Naive thymus-derived CD4-positive, alpha-beta T cell (primary cell): ENCODE measurements around the gene LLGL2. TPM values are rescaled to one million over a fixed set of nuclear protein-coding genes. Genes with fewer than 3 reads are reported as not detected.

ENCODE experiments used
- ATAC-seq: fragments of 150-1000 bp; cut with Tn5 transposase; 2 replicates; pipeline ENCODE4 v1.10.0; 2021; ENCODE audit warnings: mild to moderate bottlenecking, moderate library complexity
- CTCF ChIA-PET: fragments of 350-600 bp; sonication (Branson Sonifier 250); formaldehyde crosslinking; loops from one replicate; lab custom pipeline; 2021; ENCODE audit warnings: antibody characterized with exemption; lab: Charles Lee
- POLR2A ChIA-PET: fragments of 350-600 bp; sonication (Branson Sonifier 250); formaldehyde crosslinking; loops from one replicate; lab custom pipeline; 2021; ENCODE audit warnings: antibody characterized with exemption, inconsistent platforms; lab: Charles Lee
- DNase-seq, 9 donors: peaks; one replicate each; pipeline versions ENCODE4 v3.0.0 to v3.0.0-alpha.2; 2020 to 2022; ENCODE audit warnings: mixed read lengths in 1 of 9
- H3K27ac ChIP-seq: one replicate; pipeline ENCODE4 v1.7.0; 2013; ENCODE audit warnings: mild to moderate bottlenecking, low read depth, low read length, moderate library complexity
- H3K27me3 ChIP-seq, 2 donors: one replicate each; pipeline ENCODE4 v1.7.0; 2013; ENCODE audit warnings: low read length in 2 of 2, mild to moderate bottlenecking in 2 of 2, moderate library complexity in 2 of 2; ENCODE audit not compliant: control insufficient read depth in 2 of 2, insufficient read depth in 2 of 2
- H3K36me3 ChIP-seq, 3 experiments: 1 replicate in 2 of 3; 2 replicates in 1 of 3; pipeline ENCODE4 v1.7.0; 2013; ENCODE audit warnings: low read length in 3 of 3, mild to moderate bottlenecking in 3 of 3, moderate library complexity in 1 of 3; ENCODE audit not compliant: insufficient read depth in 3 of 3, control insufficient read depth in 2 of 3
- H3K4me1 ChIP-seq, 2 donors: one replicate each; pipeline ENCODE4 v1.7.0; 2013; ENCODE audit warnings: low read length in 2 of 2, mild to moderate bottlenecking in 2 of 2, moderate library complexity in 1 of 2; ENCODE audit not compliant: control insufficient read depth in 2 of 2, insufficient read depth in 2 of 2
- H3K4me3 ChIP-seq: 2 replicates; pipeline ENCODE4 v1.7.0; 2013; ENCODE audit warnings: mild to moderate bottlenecking, low read length
- H3K9me3 ChIP-seq, 3 experiments: 1 replicate in 2 of 3; 2 replicates in 1 of 3; pipeline ENCODE4 v1.7.0; 2013; ENCODE audit warnings: low read length in 3 of 3; ENCODE audit not compliant: control insufficient read depth in 2 of 3
- H3K27ac Mint-ChIP-seq, 9 donors: one replicate each; pipeline ENCODE4 v1.8.0; 2020 to 2022; ENCODE audit warnings: mixed read lengths in 9 of 9, mild to moderate bottlenecking in 8 of 9, moderate library complexity in 5 of 9, inconsistent platforms in 2 of 9
- H3K27me3 Mint-ChIP-seq, 5 donors: one replicate each; pipeline ENCODE4 v1.8.0; 2021 to 2022; ENCODE audit warnings: mixed read lengths in 5 of 5, mild to moderate bottlenecking in 1 of 5
- H3K36me3 Mint-ChIP-seq, 5 donors: one replicate each; pipeline ENCODE4 v1.8.0; 2020 to 2022; ENCODE audit warnings: mixed read lengths in 5 of 5, mild to moderate bottlenecking in 3 of 5, inconsistent platforms in 1 of 5
- H3K4me1 Mint-ChIP-seq, 7 donors: one replicate each; pipeline ENCODE4 v1.8.0; 2020 to 2022; ENCODE audit warnings: mixed read lengths in 7 of 7, mild to moderate bottlenecking in 3 of 7, inconsistent platforms in 1 of 7
- H3K4me3 Mint-ChIP-seq, 10 donors: one replicate each; pipeline ENCODE4 v1.8.0; 2020 to 2022; ENCODE audit warnings: mild to moderate bottlenecking in 10 of 10, mixed read lengths in 10 of 10, moderate library complexity in 6 of 10, inconsistent platforms in 2 of 10
- H3K9me3 Mint-ChIP-seq, 11 donors: one replicate each; pipeline ENCODE4 v1.8.0; 2020 to 2022; ENCODE audit warnings: mixed read lengths in 11 of 11, mild to moderate bottlenecking in 4 of 11, inconsistent platforms in 1 of 11, moderate library complexity in 1 of 11
- intact Hi-C, 2 donors: fragments of 100-400 bp; cut with micrococcal nuclease; formaldehyde crosslinking; loops; one replicate each; pipeline ENCODE4 v1.15.1; 2023
- polyA plus RNA-seq, 2 donors: library from polyadenylated mRNA; unstranded; fragments of 300-500 nt; fragmentation: Illumina TruSeq; gene quantifications; one replicate each; pipeline ENCODE4 v1.2.3, GENCODE V29; 2021
- total RNA-seq, 6 experiments: library from RNA in 5 of 6; stranded (reverse) in 5 of 6; gene quantifications; 1 replicate in 5 of 6; 2 replicates in 1 of 6; pipeline ENCODE4 v1.2.3 and lab custom pipeline; 2021 to 2026

LLGL2 gene
- total and polyA plus RNA-seq, 7 experiments from 2014 or later, result 9.2 to 55.7 (median 26.5) TPM

DNA sequence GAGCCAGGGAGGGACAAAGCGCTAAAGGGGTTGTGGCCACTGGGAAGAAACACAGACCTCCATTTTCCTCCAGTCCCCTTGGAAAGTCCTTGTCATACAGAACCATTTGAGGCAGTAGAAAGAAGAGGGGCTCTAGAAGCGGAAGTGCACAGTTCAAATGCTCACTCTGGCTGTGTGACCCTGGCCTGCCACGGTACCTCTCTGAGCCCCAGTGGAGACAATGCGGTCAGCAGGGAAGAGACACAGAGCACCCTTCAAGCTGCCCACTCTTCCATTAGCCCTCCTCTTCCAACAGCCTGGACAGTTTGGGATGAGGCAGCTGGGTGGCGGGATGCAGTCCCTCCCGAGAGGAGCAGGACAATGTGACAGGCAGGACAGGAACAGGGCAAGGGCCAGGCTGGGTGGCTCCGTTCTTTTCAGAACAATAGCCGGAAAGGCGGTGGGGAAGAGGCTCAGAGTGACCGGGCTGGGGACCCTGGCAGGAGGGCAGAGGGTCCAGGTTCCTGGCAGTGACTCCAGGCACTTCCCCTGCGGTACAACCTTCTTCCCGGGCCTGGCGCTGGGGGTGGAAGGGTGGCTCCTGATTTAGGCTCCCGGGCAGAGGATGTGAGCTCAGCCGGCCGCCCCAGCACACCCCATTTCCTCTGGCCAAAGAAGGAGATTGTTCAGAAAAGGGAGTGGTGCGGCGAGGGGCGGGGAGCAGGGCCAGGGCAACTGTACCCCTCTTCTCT, 15.8 kb upstream of the LLGL2 start:
- DNase-seq (no peak), ATAC-seq (no peak)
- intact Hi-C loops, result no loop called here
- no peaks in the 10 kb centered on the region for H3K4me1 ChIP-seq
- Mint-ChIP-seq H3K9me3 (no peaks in the 10 kb centered on the region), H3K4me1 (peaks cover 0 to 2% (median 0%) of the 10 kb centered on the region in 7 donors), H3K27ac (peak overlapping the region in 1 of 9 donors; percentile 10), H3K4me3 (no peak overlapping the region), H3K27me3 (peaks cover 0 to 14% (median 0%) of the 10 kb centered on the region in 5 donors), H3K36me3 (no peaks in the 10 kb centered on the region)
- H3K27ac ChIP-seq, result no peak overlapping the region
- POLR2A ChIA-PET, result interaction anchor here (0.9 kb wide), 1 partner anchor 8 kb away, joined by 3 read pairs; no protein-coding TSS in a partner anchor
- no peaks in the 10 kb centered on the region for H3K27me3 ChIP-seq
- no peaks in the 10 kb centered on the region for H3K36me3 ChIP-seq
- CTCF ChIA-PET, result interaction anchor here (1.1 kb wide), 1 partner anchor 53 kb away, joined by 3 read pairs; the partner anchor contains the start of gene TMEM94
- no peak overlapping the region for H3K4me3 ChIP-seq
- no peaks in the 10 kb centered on the region for H3K9me3 ChIP-seq

DNA sequence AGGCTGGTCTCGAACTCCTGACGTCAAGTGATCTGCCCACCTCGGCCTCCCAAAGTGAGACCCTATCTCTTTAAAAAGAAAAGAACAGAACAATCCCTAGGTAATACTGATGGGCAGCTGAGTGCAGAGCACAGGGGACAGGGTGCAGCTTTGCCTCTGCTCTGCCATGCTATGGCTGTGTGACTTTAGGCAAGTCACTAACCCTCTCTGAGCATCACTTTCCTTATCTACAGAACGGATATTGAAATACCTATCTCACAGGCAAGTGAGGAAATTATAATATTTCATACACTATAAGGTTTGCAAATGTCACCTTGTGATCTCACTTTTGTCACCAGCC, 14.3 kb upstream of the LLGL2 start:
- H3K27ac Mint-ChIP-seq, result no peak overlapping the region
- H3K27me3 Mint-ChIP-seq, result peaks cover 0 to 14% (median 0%) of the 10 kb centered on the region in 5 donors
- DNase-seq (no peak), ATAC-seq (no peak)
- no peaks in the 10 kb centered on the region for H3K36me3 Mint-ChIP-seq
- peaks cover 0 to 2% (median 0%) of the 10 kb centered on the region in 7 donors for H3K4me1 Mint-ChIP-seq
- H3K4me3 ChIP-seq, result no peak overlapping the region
- intact Hi-C loops, result no loop called here
- no peaks in the 10 kb centered on the region for H3K27me3 ChIP-seq
- no peaks in the 10 kb centered on the region for H3K9me3 ChIP-seq
- ChIA-PET POLR2A (interaction anchor here (0.7 to 1.2 kb wide), 2 partner anchors 15 to 218 kb away, joined by 3 to 4 read pairs; partner anchors contain the start of gene LLGL2), CTCF (no interaction called here)
- no peaks in the 10 kb centered on the region for H3K9me3 Mint-ChIP-seq
- H3K4me3 Mint-ChIP-seq, result no peak overlapping the region
- no peaks in the 10 kb centered on the region for H3K36me3 ChIP-seq
- no peak overlapping the region for H3K27ac ChIP-seq
- H3K4me1 ChIP-seq, result no peaks in the 10 kb centered on the region

DNA sequence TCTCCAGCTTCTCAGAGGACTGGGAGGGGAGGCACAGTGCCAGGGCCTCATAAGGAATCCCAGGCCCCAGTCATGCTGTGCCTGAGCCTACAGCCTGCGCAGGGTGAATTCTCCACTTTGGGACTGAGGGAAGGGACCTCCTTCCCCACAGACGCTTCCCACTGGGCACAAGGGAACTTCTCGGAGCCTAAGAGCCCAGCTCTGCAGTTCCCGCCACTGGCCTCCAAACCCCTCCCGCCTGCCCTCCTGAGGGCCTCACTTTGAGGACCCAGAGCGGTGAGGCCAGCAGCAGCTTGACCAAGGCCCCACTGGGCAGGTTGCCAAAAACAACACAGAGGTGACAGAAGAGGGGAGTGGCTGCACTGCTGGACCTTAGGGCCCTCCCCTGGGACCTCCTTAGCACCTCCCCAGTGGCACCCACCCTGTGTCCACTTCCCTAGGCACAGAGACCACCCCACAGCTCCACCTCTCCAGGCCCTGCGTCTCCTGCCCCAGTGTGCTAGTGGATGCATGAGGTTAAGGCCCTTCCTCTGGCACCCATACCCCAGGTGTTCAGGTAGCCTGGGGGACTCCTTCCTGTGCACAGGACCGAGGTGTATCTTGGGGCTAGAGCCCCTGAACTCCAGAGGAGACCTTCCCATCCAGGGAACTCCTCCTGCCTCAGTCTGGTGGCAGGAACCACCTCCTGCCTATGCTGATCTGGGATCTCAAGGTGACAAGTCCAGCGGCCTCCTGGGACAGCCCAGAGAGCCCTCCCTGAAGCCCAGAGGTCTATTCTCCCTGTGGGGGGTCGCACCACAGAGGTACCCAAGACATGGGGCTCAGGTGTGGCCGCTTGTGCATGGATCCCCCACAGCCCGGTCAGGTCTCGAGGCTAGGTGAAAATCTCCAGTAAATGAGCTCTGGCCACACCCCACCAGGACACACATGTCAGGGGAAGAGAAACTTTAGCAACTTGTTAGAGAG, 13.6 kb upstream of the LLGL2 start:
- H3K4me3 Mint-ChIP-seq, result no peak overlapping the region
- CTCF ChIA-PET, result interaction anchor here (1.9 kb wide), 1 partner anchor 83 kb away, joined by 4 read pairs; no protein-coding TSS in a partner anchor
- peaks cover 0 to 2% (median 0%) of the 10 kb centered on the region in 7 donors for H3K4me1 Mint-ChIP-seq
- H3K9me3 Mint-ChIP-seq, result no peaks in the 10 kb centered on the region
- intact Hi-C loops, result no loop called here
- peaks cover 0 to 14% (median 0%) of the 10 kb centered on the region in 5 donors for H3K27me3 Mint-ChIP-seq
- no peak for ATAC-seq
- POLR2A ChIA-PET, result interaction anchor here (1.2 kb wide), 1 partner anchor 14 kb away, joined by 3 read pairs; the partner anchor contains the start of gene LLGL2
- no peaks in the 10 kb centered on the region for H3K9me3 ChIP-seq
- DNase-seq, result no peak
- H3K4me1 ChIP-seq, result no peaks in the 10 kb centered on the region
- no peak overlapping the region for H3K27ac ChIP-seq
- no peaks in the 10 kb centered on the region for H3K27me3 ChIP-seq
- H3K36me3 ChIP-seq, result no peaks in the 10 kb centered on the region
- H3K27ac Mint-ChIP-seq, result no peak overlapping the region
- H3K4me3 ChIP-seq, result no peak overlapping the region
- H3K36me3 Mint-ChIP-seq, result no peaks in the 10 kb centered on the region

DNA sequence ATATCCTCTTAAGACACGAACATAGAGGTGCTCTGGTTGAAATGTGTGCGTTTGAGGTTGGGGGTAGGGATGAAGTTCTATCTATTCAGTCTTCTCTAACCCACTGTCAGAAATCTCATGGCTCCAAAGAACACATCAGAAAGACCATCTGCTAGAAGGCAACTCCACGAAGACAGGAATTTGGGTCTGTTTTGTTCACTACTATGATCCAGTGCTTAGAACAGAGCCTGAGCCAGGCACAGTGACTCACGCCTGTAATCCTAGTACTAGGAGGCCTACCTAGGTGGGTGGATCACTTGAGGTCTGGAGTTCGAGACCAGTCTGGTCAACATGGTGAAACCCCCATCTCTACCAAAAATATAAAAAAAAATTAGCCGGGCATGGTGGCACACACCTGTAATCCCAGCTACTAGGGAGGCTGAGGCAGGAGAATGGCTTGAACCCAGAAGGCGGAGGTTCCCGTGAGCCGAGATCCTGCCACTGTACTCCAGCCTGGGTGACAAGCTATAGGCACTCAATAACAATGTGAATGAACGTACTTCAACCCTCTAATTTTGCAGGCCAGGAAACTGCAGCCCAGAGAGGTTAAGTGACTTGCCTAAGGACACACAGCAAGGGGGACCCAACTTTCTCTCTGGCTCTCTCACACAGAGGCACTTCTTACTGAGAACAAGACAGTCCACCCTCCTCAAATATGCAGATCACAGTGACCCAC, 12.4 kb upstream of the LLGL2 start:
- H3K27me3 ChIP-seq, result no peaks in the 10 kb centered on the region
- ChIA-PET CTCF (interaction anchor here (1.1 to 1.9 kb wide), 2 partner anchors 56 to 85 kb away, joined by 3 to 4 read pairs; partner anchors contain the start of gene TMEM94), POLR2A (no interaction called here)

DNA sequence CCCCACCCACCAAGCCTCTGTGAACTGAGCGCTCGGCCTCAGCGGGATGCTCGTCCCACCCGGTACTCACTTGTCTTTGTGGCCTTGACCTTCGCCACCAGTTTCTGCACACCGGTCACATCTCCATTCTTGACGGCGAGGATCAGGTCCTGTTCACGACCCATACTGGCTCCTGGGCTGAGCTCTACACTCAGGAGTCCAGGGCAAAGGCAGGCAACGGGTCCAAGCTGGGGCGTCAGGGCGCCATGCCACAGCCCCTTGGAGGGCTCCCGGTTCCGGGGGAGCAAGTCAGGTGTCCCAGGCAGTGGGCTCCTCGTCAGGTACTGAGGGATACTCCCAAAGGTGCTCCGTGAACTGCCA, 11.9 kb upstream of the LLGL2 start:
- Histone ChIP-seq H3K36me3 (no peaks in the 10 kb centered on the region), H3K4me3 (no peak overlapping the region), H3K9me3 (no peaks in the 10 kb centered on the region), H3K27ac (no peak overlapping the region), H3K27me3 (no peaks in the 10 kb centered on the region), H3K4me1 (peaks cover 13 to 16% of the 10 kb centered on the region in 2 donors)
- ChIA-PET POLR2A (no interaction called here), CTCF (interaction anchor here (1.1 to 1.9 kb wide), 2 partner anchors 57 to 85 kb away, joined by 3 to 4 read pairs; partner anchors contain the start of gene TMEM94)
- H3K4me3 Mint-ChIP-seq, result peak overlapping the region in 4 of 10 donors; percentile 25 to 66 (median 62)
- peaks cover 0 to 9% (median 3%) of the 10 kb centered on the region in 5 donors for H3K36me3 Mint-ChIP-seq
- peaks cover 0 to 14% (median 0%) of the 10 kb centered on the region in 5 donors for H3K27me3 Mint-ChIP-seq
- H3K27ac Mint-ChIP-seq, result no peak overlapping the region
- intact Hi-C loops, result no loop called here
- H3K9me3 Mint-ChIP-seq, result no peaks in the 10 kb centered on the region
- no peak for DNase-seq
- no peak for ATAC-seq
- peaks cover 15 to 19% (median 17%) of the 10 kb centered on the region in 7 donors for H3K4me1 Mint-ChIP-seq

More for the DNA sequence above, 12.4 kb upstream of the LLGL2 start:
- no peak overlapping the region for H3K4me3 ChIP-seq
- H3K4me1 ChIP-seq, result peaks cover 9 to 11% of the 10 kb centered on the region in 2 donors
- peaks cover 0 to 5% (median 0%) of the 10 kb centered on the region in 5 donors for H3K36me3 Mint-ChIP-seq
- ATAC-seq (no peak), DNase-seq (no peak)
- H3K27me3 Mint-ChIP-seq, result peaks cover 0 to 14% (median 0%) of the 10 kb centered on the region in 5 donors
- intact Hi-C loops, result no loop called here
- no peaks in the 10 kb centered on the region for H3K9me3 ChIP-seq
- peak overlapping the region in 4 of 10 donors; percentile 34 to 66 (median 62) for H3K4me3 Mint-ChIP-seq
- peaks cover 9 to 13% (median 11%) of the 10 kb centered on the region in 7 donors for H3K4me1 Mint-ChIP-seq
- H3K27ac Mint-ChIP-seq, result peak overlapping the region in 1 of 9 donors; percentile 28
- H3K9me3 Mint-ChIP-seq, result no peaks in the 10 kb centered on the region
- no peak overlapping the region for H3K27ac ChIP-seq
- no peaks in the 10 kb centered on the region for H3K36me3 ChIP-seq
